ENCODE measurements around the gene RFPL4AL1. TPM values are rescaled to one million over a fixed set of nuclear protein-coding genes. Genes with fewer than 3 reads are reported as not detected.

Gene RFPL4AL1
- 0.41 TPM for total RNA-seq

DNA sequence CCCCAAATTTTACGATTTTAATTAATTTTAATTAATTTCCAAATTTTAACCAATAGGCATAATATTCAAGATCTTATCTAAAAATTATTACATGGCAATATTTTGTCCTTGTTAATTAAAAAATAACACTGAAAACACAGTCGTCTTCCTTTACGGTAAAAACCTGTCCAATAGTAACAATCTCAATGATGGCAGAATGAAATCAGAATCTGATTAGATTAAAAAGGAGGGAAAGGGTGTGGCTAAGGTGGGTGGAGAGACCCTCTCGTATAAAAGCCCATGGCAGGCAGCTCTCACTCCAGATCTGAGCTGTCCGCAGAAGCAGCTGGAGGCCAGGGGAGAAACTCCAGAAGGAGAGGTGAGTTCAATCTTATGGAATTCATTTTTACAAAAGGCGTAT, at the start of gene RFPL4AL1:
Gene RFPL4AL1 (plus strand): TSS at position 301 of the 400 bp plus-strand sequence. CDS start 2,687 bp downstream, outside the sequence.

DNA sequence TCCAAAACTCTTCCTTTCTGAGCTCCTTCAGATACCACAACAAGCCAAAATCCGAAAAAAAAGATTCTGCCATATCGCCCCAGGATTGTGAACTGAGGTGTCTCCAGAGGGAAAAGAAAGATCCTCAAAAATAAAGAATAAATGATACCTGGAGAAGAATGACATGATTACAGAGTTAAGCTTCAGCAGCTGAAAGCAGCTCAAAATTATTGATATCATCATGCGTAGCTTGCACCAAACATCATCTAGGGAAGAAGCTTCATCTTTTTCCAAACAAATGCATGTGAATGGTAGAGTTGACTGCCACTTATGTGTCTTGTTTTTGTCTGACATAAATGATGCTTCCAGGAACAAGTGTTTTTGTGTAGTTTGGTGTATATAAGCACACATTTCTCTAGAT, 30.6 kb upstream of the RFPL4AL1 start, which contains the start of gene NLRP9:
Gene NLRP9 (minus strand): TSS at position 101 of the 400 bp plus-strand sequence. CDS start 28 bp downstream, at position 73.

DNA sequence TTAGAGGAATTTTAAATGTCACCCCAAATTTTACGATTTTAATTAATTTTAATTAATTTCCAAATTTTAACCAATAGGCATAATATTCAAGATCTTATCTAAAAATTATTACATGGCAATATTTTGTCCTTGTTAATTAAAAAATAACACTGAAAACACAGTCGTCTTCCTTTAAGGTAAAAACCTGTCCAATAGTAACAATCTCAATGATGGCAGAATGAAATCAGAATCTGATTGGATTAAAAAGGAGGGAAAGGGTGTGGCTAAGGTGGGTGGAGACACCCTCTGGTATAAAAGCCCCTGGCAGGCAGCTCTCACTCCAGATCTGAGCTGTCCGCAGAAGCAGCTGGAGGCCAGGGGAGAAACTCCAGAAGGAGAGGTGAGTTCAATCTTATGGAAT, 10.1 kb upstream of the RFPL4AL1 start, which contains the start of gene RFPL4A:
Gene RFPL4A (plus strand): TSS at position 301 of the 400 bp plus-strand sequence. CDS start 2,704 bp downstream, outside the sequence.

Other genes with a start within 250 kb of the RFPL4AL1 start
- gene SBK2, start 232.0 kb upstream of the RFPL4AL1 start, total RNA-seq: 0.35 TPM
- not detected for gene SBK3, start 223.6 kb upstream of the RFPL4AL1 start, total RNA-seq
- 10.0 TPM for gene ZNF579, start 188.3 kb upstream of the RFPL4AL1 start, total RNA-seq
- 9.2 TPM for gene FIZ1, start 169.6 kb upstream of the RFPL4AL1 start, total RNA-seq
- gene ZNF524, start 168.8 kb upstream of the RFPL4AL1 start, total RNA-seq: 13.3 TPM
- 10.3 TPM for gene ZNF865, start 163.5 kb upstream of the RFPL4AL1 start, total RNA-seq
- 14.7 TPM for gene ZNF784, start 144.6 kb upstream of the RFPL4AL1 start, total RNA-seq
- 18.8 TPM for gene ZNF580, start 128.1 kb upstream of the RFPL4AL1 start, total RNA-seq
- gene ZNF581, start 125.5 kb upstream of the RFPL4AL1 start, total RNA-seq: 26.9 TPM
- gene CCDC106, start 120.9 kb upstream of the RFPL4AL1 start, total RNA-seq: 12.3 TPM
- gene U2AF2, start 114.1 kb upstream of the RFPL4AL1 start, total RNA-seq: 150 TPM
- 110 TPM for gene EPN1, start 93.9 kb upstream of the RFPL4AL1 start, total RNA-seq
- not detected for gene NLRP9, start 30.7 kb upstream of the RFPL4AL1 start, total RNA-seq
- gene RFPL4A, start 10.0 kb upstream of the RFPL4AL1 start, total RNA-seq: not detected
- 0.18 TPM for gene NLRP11, start 62.9 kb downstream of the RFPL4AL1 start, total RNA-seq
- gene NLRP4, start 67.4 kb downstream of the RFPL4AL1 start, total RNA-seq: not detected
- not detected for gene NLRP13, start 163.2 kb downstream of the RFPL4AL1 start, total RNA-seq
- not detected for gene NLRP8, start 178.7 kb downstream of the RFPL4AL1 start, total RNA-seq
- gene NLRP5, start 217.7 kb downstream of the RFPL4AL1 start, total RNA-seq: not detected